ENCODE measurements around the gene MESD.

The MESD gene

DNA sequence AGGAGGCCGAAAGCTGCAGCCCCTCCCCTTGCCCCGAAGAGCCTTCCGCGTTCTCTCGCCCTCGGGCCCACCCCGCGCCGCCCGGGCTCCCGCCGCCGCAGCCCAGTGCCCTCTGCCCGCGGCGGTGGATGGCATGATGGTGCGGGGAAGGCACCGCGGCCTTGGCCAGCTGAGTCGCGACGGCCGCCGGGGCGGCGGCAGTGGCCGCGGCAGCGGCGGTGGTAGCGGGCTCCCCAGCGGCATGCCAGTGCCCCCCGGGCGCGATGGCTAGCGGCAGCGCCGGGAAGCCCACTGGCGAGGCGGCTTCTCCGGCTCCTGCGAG lies 12.4 kb upstream of the MESD start:
- Mint-ChIP-seq H3K4me3 (peak overlapping the region; percentile 80 to 89), H3K4me1 (peaks cover 61% of the 10 kb centered on the region), H3K27me3 (no peaks in the 10 kb centered on the region), H3K27ac (no peak overlapping the region), H3K9me3 (no peaks in the 10 kb centered on the region)
- no peak for ATAC-seq
- DNase-seq: no peak

DNA sequence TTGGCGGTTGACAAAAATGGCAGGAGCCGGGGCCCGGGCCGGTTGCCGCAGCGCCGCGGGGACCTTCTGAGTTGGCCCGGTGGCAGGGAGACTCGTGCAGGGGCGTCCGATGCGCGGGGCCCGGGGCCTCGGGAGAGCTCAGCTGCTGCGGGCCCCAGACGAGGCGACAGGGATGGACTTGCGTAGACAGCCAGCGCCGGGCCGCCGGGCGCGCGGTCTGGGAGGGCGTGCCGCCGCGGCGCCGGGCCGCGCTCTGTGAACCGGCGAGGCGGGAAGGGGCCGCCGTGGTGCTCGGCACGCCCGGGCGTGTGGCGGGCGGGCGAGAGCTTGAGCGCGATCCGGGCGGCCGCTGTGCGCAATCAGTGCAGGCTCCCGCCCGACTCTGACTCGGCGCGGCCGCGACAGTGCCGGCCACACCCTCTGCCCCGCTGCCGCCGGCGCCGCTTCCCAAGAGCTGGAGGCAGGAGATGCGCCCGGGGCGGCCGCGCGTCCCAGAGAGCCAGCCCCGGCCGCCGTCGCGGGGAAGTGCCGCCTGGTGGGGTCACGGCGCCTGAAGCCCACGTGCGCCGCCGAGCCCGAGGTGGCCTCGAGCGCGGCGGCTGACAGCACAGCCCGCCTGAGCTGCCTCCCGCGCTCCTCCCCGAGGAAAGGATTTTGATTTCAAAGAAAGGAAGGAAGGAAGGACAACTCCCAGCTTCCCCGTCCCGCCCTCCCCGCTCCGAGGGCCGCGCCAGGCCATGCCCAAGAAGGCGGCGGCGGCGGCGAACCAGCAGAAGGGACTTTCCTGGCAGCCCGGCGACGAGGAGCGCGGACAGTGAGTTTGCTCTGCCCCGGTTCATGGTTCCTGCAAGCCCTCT lies 11.8 kb upstream of the MESD start:
- ATAC-seq (peak; percentile 56), DNase-seq (peak; percentile 47 to 51)
- Mint-ChIP-seq H3K27me3 (no peaks in the 10 kb centered on the region), H3K27ac (peak overlapping the region; percentile 87 to 93), H3K4me1 (peaks cover 56% of the 10 kb centered on the region), H3K9me3 (no peaks in the 10 kb centered on the region), H3K4me3 (peak overlapping the region; percentile 95 to 98)

DNA sequence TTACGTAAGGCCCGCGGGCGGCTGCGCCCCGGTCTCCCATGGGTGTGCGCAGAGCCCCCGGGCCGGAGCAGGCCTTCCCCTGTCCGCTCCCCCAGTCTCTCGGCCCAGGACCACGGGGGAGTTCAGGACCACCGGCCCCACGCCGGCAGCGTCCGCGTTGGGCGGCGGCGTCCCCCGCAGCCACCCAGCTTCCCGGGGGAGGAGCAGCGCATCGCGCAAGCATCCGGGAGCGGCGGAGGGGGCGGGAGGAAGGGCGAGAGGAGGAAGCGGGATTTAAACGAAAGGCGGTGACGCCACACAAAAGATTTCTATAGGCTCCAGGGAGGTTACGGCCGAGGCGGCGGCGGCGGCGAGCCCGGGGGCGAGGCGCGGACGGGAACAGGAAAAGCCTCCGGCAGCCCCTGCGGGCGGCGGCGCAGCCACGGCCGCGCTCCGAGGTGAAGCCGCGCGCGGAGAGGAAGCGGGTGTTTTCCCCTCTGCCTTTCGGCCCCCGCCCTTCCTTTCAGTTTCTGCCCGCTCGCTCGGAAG lies 11.1 kb upstream of the MESD start, which contains the start of gene TLNRD1:
Gene TLNRD1 (plus strand): TSS at position 300 of the 528 bp plus-strand sequence. CDS start 1,349 bp downstream, outside the sequence.
- peaks cover 57% of the 10 kb centered on the region for H3K4me1 Mint-ChIP-seq
- no peaks in the 10 kb centered on the region for H3K9me3 Mint-ChIP-seq
- peak within 1 kb of the TSS; percentile 95 to 98 for H3K4me3 Mint-ChIP-seq
- H3K27ac Mint-ChIP-seq: peak within 1 kb of the TSS; percentile 93 to 98
- DNase-seq (peak; percentile 81 to 88), ATAC-seq (peak; percentile 83)
- H3K27me3 Mint-ChIP-seq: no peaks in the 10 kb centered on the region

DNA sequence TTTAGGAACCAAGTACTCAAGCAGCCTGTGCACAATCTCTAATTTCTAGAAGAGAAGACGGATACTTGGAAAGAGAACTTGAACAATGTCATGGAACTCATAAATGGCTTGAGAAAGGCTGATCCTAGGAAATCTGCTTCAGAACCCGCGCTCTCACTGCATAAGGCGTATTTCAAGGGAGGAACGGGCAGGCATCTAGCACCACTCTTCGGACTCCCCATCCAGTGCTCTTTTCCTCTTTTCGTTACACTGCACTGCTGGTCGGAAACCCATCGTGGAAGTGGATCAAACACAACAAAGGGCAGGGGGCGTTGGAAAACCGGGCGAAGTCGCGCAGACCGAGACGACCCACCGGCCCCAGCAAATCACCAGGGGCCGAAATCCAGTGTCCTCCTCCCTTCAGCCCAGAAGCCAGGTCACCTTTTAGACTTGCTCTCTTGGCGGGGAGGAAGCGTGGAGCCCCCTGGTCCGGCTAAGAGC lies 10.6 kb upstream of the MESD start:
- H3K27me3 Mint-ChIP-seq: no peaks in the 10 kb centered on the region
- no peaks in the 10 kb centered on the region for H3K9me3 Mint-ChIP-seq
- H3K4me1 Mint-ChIP-seq: peaks cover 52% of the 10 kb centered on the region
- DNase-seq (peak in 1 of 2 donors; percentile 24), ATAC-seq (no peak)
- H3K4me3 Mint-ChIP-seq: peak overlapping the region; percentile 95 to 98
- H3K27ac Mint-ChIP-seq: peak overlapping the region; percentile 92 to 98

DNA sequence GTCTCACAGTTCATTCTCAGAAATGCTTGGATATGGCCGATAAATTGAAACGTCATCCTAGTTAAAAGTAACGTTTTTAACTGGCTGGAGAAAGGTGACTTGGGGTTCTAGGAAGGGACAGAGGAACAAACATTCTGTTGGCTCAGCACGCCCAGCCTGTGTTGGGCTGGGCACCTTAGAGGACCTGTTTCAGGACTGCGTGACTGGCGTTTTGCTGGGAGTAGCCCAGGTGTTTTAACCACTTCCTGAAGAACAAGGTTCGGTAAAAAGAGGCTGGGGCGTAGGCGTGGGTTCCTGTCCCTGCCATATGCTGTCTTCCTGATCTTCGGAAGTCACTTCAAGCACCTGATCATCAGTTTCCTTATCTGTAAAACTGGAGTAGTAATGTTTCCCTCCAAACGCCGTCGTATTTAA lies 10.0 kb upstream of the MESD start:
- H3K9me3 Mint-ChIP-seq: no peaks in the 10 kb centered on the region
- peaks cover 46% of the 10 kb centered on the region for H3K4me1 Mint-ChIP-seq
- H3K4me3 Mint-ChIP-seq: peak overlapping the region; percentile 95 to 98
- ATAC-seq: peak; percentile 9
- H3K27me3 Mint-ChIP-seq: no peaks in the 10 kb centered on the region
- DNase-seq: peak; percentile 44 to 57
- peak overlapping the region; percentile 63 to 98 for H3K27ac Mint-ChIP-seq

DNA sequence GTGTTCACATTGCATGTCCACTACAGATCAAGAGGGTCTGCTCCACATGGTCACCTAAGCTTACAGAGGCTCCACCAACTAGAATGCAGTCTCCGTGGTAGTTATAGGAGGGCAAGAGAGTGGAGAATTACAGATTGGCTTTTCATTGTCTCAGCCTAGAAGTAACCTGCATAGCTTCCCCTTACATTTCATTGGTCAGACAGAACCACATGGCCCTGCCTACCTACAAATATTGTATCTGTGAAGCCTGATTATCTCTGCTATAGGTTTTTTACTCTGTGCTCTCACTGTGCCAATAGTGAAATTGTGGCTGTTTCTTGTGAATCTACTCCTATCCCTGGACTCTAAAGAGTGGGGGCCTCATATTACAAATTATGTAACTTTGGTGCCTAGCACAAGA lies 8.6 kb upstream of the MESD start:
- Mint-ChIP-seq H3K4me3 (no peak overlapping the region), H3K4me1 (peaks cover 32% of the 10 kb centered on the region), H3K27me3 (no peaks in the 10 kb centered on the region), H3K27ac (no peak overlapping the region), H3K9me3 (no peaks in the 10 kb centered on the region)
- DNase-seq (no peak), ATAC-seq (no peak)

DNA sequence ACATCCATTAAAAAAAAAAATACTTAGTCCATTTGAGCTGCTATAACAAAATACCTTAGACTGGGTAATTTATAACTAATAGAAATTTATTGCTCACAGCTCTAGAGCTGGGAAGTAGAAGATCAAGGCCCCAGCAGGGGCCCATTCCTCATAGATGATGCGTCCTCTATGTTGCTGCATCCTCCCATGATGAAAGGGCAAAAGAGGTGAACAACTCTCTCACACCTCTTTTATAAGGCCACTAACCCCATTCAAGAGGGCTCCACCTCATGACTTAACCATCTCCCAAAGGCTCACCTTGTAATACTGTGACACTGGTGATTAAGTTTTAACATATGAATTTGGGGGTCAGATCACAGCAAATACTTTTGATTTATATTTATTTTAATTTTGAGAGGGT lies 8.1 kb upstream of the MESD start:
- ATAC-seq (no peak), DNase-seq (no peak)
- Mint-ChIP-seq H3K4me3 (no peak overlapping the region), H3K4me1 (peaks cover 28% of the 10 kb centered on the region), H3K27ac (no peak overlapping the region), H3K27me3 (no peaks in the 10 kb centered on the region), H3K9me3 (no peaks in the 10 kb centered on the region)

DNA sequence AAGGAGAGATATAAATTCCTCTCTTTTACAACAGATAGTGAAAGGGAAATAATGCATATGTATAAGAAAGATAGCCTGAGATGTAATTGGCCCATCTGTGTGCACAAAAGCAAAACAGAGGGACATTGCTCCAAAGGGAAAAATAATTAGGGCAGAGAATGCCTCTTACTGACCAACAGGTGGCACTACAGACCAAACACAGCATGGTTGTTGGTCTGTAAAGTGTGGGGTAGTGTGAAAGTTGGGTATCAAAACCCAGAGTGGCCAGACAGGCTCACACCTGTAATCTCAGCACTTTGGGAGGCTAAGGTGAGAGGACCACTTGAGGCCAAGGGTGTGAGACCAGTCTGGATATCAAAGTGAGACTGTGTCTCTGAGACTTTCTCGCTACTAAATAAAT lies 6.6 kb upstream of the MESD start:
- Mint-ChIP-seq H3K9me3 (no peaks in the 10 kb centered on the region), H3K4me3 (no peak overlapping the region), H3K4me1 (peaks cover 35% of the 10 kb centered on the region), H3K27me3 (no peaks in the 10 kb centered on the region), H3K27ac (no peak overlapping the region)
- ATAC-seq (no peak), DNase-seq (no peak)

DNA sequence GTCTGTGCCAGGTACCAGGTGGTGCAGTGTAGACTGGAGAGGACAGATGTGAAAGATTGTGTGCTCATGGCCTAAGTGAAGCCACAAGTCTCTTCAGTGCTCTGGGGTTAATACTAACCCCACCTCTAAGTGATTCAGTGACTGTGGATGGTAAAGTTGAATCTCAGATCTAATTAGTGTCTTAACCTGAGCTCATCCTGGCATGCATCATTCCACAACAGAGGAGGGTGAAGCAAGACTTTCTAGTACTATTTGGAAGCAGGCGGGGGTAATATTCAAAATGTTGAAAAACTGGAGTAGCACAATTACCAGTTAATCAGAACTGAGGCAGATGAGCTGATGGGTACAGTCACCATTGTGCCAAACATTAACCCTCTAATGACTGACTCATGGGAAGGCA lies 2.8 kb upstream of the MESD start:
- DNase-seq (no peak), ATAC-seq (no peak)
- Mint-ChIP-seq H3K4me3 (no peak overlapping the region), H3K9me3 (no peaks in the 10 kb centered on the region), H3K27me3 (no peaks in the 10 kb centered on the region), H3K27ac (no peak overlapping the region), H3K4me1 (peaks cover 34% of the 10 kb centered on the region)

DNA sequence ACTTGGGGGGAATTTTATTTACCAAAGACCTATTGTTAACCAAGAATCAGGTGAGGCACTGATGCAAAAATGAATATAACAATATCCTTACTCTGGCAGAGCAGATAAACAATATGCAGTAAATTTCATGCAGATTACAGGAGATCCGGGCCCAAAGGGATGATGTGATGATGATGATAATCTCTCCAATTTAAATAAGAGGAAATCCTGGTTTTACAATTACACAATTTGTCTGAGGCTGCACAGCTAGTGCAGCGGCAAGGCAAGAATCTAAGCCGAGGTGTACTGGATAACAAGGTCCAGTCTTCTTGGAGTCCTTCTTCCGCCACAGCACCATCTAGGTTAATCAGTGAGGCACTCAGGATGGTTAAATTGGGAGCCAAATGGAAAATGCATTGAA lies 2.4 kb upstream of the MESD start:
- Mint-ChIP-seq H3K9me3 (no peaks in the 10 kb centered on the region), H3K27me3 (no peaks in the 10 kb centered on the region), H3K27ac (no peak overlapping the region), H3K4me3 (no peak overlapping the region), H3K4me1 (peaks cover 37% of the 10 kb centered on the region)
- no peak for ATAC-seq
- DNase-seq: no peak

DNA sequence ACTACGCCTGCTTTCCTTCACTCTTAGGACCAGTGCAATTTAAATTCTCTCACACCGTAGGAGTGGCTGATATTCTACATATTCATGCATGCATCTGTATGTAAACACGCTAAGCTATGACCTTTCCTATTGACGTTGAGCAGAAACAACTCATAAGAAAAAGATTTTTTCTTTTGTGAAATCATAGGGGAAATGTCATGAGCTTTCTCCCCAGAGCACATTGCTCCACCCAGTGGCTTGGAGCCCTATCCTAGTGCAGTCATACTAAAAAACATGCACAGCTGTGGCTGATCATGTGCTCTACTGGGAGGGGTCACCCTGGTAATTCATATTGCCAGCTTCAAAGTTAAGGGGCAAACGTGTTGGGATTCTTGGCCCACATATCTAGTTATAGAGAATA lies 1.8 kb upstream of the MESD start:
- Mint-ChIP-seq H3K27me3 (no peaks in the 10 kb centered on the region), H3K9me3 (no peaks in the 10 kb centered on the region), H3K27ac (no peak overlapping the region), H3K4me3 (no peak overlapping the region), H3K4me1 (peaks cover 43% of the 10 kb centered on the region)
- no peak for DNase-seq
- peak; percentile 33 for ATAC-seq

DNA sequence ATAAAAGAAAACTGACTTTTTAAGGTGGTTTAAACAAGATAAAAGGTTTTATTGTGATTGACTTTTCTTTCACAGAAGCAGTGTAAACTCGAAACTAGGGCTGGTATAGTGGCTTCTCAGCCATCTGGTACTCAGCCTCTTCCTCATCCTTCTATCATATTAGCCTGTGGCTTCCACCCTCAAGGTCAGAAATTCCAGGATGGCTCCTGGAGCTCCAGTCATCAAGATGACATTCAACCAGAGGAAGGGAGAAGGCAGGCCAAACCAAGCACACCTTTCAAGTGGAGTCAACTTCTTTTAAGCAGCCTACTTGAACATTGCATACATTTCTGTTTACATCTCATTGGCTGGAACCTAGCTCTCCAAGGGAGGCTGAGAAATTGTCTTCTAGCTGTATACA lies 1.3 kb upstream of the MESD start:
- Mint-ChIP-seq H3K27ac (no peak overlapping the region), H3K9me3 (no peaks in the 10 kb centered on the region), H3K4me1 (peaks cover 44% of the 10 kb centered on the region), H3K4me3 (no peak overlapping the region), H3K27me3 (no peaks in the 10 kb centered on the region)
- DNase-seq: no peak
- ATAC-seq: no peak

DNA sequence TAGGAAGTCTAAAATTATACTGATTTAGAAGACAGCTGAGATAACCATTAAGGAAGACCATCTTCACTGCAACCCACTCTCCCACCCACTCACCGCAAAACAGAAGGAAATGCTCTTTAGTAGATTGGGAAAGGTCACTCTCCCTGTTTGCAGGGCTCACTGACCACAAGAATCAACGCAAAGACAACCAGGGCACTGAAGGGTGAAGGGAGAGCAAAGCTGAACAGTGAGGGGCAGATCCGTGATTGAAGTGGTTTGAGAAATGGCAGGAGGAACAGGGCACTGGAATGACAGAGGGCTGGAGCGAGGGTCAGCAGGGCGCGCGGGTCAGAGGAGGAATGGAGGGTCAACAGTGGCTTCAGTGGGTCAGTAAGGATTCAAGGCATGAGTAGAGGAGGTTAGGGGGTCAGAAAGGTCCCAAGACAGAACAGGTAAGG lies 520 bp downstream of the MESD start:
- ATAC-seq: peak; percentile 1
- peak overlapping the region; percentile 98 to 99 for H3K27ac Mint-ChIP-seq
- peaks cover 60% of the 10 kb centered on the region for H3K4me1 Mint-ChIP-seq
- DNase-seq: no peak
- no peaks in the 10 kb centered on the region for H3K9me3 Mint-ChIP-seq
- H3K27me3 Mint-ChIP-seq: no peaks in the 10 kb centered on the region
- peak overlapping the region; percentile 96 to 97 for H3K4me3 Mint-ChIP-seq

DNA sequence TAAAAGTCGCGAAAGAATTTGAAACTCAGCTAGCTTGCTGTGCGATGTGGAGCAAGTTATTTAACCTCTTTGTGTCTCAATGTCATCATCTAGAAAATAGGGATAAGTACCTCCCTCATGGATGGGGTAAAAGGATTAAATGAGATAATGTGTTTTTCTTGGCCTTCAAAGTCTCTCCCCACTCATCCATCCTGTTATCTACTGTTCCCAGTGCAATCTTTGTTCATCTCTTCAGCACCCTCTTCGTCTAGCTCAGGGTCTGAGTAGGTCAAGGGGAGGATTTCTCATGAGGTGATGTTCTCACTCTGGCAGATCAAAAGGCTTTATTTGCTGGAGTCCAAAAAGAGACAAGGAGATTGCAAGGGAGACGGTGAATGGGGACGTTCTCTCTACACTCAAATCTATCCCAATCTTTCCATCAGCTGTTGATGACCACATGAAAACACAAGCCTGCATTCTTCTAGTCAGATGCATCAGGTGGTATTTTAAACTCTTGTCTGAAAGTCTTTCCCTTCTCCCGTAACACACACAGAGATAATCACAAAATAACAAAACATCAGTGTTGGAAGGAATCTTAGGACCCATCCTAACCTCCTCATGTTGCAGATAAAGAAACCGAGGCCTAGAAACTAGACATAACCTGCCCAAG lies 1.3 kb downstream of the MESD start:
- Mint-ChIP-seq H3K4me1 (peaks cover 66% of the 10 kb centered on the region), H3K27me3 (no peaks in the 10 kb centered on the region), H3K27ac (peak overlapping the region in 1 of 2 donors; percentile 98), H3K4me3 (peak overlapping the region; percentile 96 to 97), H3K9me3 (no peaks in the 10 kb centered on the region)
- ATAC-seq (no peak), DNase-seq (no peak)

DNA sequence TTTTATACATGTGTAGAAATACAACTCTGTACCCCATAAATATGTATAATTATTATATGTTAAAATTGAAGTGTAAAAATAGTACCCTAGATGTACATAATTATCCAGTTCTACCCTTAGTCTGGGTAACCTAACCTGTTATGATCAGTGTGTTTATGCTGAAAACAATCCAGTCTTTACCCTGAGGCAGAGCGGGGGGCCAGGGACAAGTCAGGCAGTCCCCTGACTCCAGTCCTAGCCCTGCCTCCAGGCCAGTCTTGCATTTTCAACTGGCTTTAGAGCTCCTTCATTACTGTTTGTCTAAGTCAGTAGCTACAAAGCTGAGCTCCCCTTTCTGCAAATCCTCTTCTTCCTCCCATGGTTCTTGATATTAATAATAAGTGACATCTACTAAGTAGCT lies 3.1 kb downstream of the MESD start:
- H3K9me3 Mint-ChIP-seq: no peaks in the 10 kb centered on the region
- H3K4me1 Mint-ChIP-seq: peaks cover 71% of the 10 kb centered on the region
- peak overlapping the region in 1 of 2 donors; percentile 28 for H3K4me3 Mint-ChIP-seq
- DNase-seq (no peak), ATAC-seq (no peak)
- no peaks in the 10 kb centered on the region for H3K27me3 Mint-ChIP-seq
- no peak overlapping the region for H3K27ac Mint-ChIP-seq

DNA sequence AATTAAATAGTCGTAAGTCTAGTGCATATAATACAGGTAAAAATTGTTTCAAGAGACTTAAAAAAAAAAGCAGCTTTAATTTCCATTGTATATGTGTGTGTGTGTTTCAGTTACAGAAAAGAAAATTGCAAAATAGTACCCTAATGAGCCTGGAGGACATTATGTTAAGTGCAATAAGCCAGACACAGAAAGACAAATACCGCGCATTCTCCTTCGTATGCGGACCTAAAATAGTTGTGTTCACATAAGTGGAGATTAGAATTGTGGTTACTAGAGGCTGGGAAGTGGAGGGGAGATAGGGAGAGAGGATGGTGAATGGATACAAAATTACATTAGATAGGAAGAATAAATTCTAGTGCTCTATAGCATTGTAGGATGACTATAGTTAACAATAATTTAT lies 3.6 kb downstream of the MESD start:
- no peak for ATAC-seq
- DNase-seq: no peak
- Mint-ChIP-seq H3K9me3 (no peaks in the 10 kb centered on the region), H3K27me3 (no peaks in the 10 kb centered on the region), H3K4me3 (no peak overlapping the region), H3K27ac (no peak overlapping the region), H3K4me1 (peaks cover 66% of the 10 kb centered on the region)

Measured in stimulated activated naive CD8-positive, alpha-beta T cell treated with anti-CD3 and anti-CD28 coated beads, Interleukin-15, amount 100 ng/mL, for 72 hours (primary cell).